C4-2B (cell line): Measurements from ENCODE around the gene SULT1E1.

Experiments used
- H3K27ac ChIP-seq: fragments of 450-650 bp; 2 replicates; pipeline ENCODE4 v1.5.1; 2017
- ZFX ChIP-seq: fragments of 450-650 bp; IDR thresholded peaks from 2 replicates; pipeline ENCODE4 v1.6.1; 2017
- TF ChIP-seq, protein P1 (sequence below): fragments of 450-650 bp; conservative IDR thresholded peaks from 2 replicates; pipeline ENCODE4 v1.5.1; 2017; ENCODE audit warnings: mild to moderate bottlenecking

The SULT1E1 gene

DNA sequence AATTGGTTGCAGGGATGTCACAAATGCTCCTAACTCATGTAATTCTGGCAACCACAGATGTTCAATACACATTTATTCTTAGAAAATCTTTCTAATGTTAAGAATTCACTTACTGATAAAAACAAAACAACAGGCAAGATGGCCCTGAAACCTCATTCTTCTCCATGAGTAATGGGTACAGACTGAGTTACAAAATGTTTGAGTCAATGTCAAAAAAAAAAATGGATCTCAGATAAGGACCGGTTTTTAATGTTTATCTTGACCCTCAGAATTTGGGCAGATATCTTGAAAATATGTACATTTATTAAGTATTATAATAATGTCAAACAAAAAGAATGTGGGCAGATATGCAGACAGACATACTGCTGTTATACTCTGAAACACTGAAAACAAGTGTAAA is 1.8 kb upstream of the SULT1E1 start:
- H3K27ac ChIP-seq: no peak overlapping the region
- TF ChIP-seq, protein P1, sequence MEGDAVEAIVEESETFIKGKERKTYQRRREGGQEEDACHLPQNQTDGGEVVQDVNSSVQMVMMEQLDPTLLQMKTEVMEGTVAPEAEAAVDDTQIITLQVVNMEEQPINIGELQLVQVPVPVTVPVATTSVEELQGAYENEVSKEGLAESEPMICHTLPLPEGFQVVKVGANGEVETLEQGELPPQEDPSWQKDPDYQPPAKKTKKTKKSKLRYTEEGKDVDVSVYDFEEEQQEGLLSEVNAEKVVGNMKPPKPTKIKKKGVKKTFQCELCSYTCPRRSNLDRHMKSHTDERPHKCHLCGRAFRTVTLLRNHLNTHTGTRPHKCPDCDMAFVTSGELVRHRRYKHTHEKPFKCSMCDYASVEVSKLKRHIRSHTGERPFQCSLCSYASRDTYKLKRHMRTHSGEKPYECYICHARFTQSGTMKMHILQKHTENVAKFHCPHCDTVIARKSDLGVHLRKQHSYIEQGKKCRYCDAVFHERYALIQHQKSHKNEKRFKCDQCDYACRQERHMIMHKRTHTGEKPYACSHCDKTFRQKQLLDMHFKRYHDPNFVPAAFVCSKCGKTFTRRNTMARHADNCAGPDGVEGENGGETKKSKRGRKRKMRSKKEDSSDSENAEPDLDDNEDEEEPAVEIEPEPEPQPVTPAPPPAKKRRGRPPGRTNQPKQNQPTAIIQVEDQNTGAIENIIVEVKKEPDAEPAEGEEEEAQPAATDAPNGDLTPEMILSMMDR: no peak
- no peak for TF ChIP-seq ZFX

DNA sequence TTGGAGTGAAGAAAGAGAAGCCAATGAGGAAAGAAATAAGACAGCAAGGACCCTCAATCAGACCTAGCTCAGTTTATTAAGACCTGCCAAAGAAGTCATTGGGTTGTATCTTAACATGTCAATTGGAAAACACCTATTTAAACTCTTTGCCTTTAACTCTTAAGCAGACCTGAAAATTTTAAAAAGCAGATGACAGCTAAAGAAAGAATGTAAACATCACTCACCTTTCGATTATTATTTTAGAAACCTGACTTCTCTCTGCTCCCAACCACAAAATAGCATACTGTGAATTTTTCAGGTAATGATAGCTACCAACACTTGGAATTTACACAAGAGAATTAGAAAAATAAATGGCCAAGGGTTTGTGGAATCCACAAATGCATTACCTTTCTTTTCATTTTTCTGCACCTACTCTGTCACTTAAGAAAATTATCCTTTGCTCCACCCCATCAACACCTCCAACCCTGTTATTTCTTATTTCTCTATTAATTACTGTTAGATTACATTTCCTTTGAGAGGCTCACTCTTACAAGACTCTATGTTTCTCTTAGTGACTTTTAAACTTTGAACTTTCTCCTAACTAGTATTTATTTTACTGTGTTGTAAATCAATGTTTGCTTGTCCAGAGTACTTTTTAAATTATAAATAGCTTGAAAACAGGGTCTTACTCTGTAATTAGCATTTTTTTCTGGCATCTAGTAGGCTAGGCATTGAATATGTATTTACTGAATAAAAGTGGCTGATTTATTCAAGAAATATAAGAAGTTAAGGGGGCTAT is 765 bp upstream of the SULT1E1 start:
- no peak overlapping the region for H3K27ac ChIP-seq
- no peak for TF ChIP-seq ZFX
- TF ChIP-seq, protein P1: no peak

DNA sequence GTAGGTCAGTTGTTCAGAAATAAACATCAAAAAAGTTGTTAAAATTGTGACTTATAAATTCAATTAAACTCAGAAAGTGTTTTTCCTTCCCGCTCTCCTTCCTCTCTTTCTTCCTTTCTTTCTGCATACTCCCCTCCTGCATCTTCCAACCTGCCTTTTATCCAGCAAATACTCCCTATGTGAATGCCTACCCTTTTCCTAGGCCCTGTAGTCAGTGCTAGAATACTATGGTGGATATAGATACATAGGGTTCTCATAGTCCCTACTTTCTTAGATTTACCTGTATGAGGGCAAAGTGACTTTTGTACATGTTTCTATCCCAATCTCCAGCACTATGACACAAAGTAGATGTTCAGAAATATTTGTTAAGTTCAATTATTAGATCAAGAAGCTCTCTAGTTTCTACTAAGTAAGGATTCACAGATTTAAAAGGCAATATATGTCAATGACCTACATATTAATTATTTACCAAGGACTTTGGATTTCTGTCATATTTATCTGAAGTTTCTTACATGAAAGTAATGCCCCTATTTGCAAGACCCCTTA is 732 bp downstream of the SULT1E1 start:
- H3K27ac ChIP-seq: no peak overlapping the region

GRCh38 chr4:69858690-69859089 is 1.3 kb downstream of the SULT1E1 start:
- H3K27ac ChIP-seq: no peak overlapping the region
- TF ChIP-seq, protein P1: no peak
- no peak for TF ChIP-seq ZFX

More for the DNA sequence above, 732 bp downstream of the SULT1E1 start:
- no peak for TF ChIP-seq ZFX
- TF ChIP-seq, protein P1: no peak

- H3K27ac ChIP-seq: no peak overlapping the region
These were observed 4.1 kb downstream of the SULT1E1 start for GRCh38 chr4:69855822-69856221.

DNA sequence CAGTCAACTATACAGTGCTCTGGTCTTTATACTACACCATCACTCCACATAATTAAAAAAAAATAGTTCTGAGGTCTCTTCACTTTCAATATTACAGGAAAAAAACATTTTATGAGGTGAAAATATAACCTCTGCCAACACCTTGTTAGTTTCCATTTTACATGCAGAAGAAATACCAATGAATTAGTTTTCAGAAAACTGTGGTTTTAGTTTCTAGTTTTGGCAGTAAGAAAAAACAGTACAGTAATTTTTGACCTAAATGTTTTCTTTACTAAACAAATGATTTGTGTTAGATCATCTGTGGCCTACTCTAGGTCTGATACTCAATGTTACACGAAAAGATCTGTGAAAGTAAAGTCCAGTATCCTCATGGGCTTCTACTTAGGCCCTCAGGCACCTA is 10.0 kb downstream of the SULT1E1 start:
- no peak for TF ChIP-seq ZFX
- no peak overlapping the region for H3K27ac ChIP-seq

More at GRCh38 chr4:69855822-69856221, 4.1 kb downstream of the SULT1E1 start:
- TF ChIP-seq ZFX: no peak
- TF ChIP-seq, protein P1: no peak

DNA sequence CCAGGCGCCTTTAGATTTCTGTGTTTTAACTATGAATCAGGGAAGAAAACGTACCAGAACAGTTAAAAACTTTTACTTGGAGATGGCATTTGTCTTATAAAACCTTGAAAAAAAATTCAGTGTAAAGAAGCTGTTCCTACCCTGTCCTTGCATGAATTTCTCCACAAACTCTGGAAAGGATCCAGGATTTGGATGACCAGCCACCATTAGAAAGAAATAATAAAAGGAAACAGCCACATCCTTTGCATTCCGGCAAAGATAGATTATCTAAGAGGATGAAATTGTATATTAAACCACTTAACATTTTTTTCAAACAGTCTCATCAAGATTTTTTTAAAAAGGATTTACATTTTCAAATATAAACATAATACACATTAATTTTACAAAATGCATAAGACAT is 10.6 kb downstream of the SULT1E1 start:
- no peak for TF ChIP-seq ZFX
- TF ChIP-seq, protein P1: no peak
- no peak overlapping the region for H3K27ac ChIP-seq
